GM12872 (cell line): ENCODE measurements around the gene KCNMB1.
A peak's percentile ranks its signal among the peaks of the same experiment; 100 is the strongest.

Source experiments
- CTCF ChIP-seq: IDR thresholded peaks from 3 replicates; pipeline ENCODE4 v1.5.1; 2011; ENCODE audit warnings: low read depth, mild to moderate bottlenecking, low read length, moderate library complexity; ENCODE audit not compliant: insufficient read depth

Gene KCNMB1

GRCh38 chr5:170414786-170415185, 25.6 kb upstream of the KCNMB1 start:
- TF ChIP-seq CTCF: no peak

- no peak for TF ChIP-seq CTCF
These were observed 24.7 kb upstream of the KCNMB1 start for GRCh38 chr5:170413897-170414296.

GRCh38 chr5:170411100-170411499, 21.9 kb upstream of the KCNMB1 start:
- peak; percentile 71 for TF ChIP-seq CTCF

GRCh38 chr5:170410401-170410800, 21.2 kb upstream of the KCNMB1 start:
- TF ChIP-seq CTCF: no peak

GRCh38 chr5:170408877-170409660, 19.9 kb upstream of the KCNMB1 start:
- no peak for TF ChIP-seq CTCF

GRCh38 chr5:170408226-170408625, 19.1 kb upstream of the KCNMB1 start:
- no peak for TF ChIP-seq CTCF

GRCh38 chr5:170407062-170407461, 17.9 kb upstream of the KCNMB1 start:
- TF ChIP-seq CTCF: no peak

- TF ChIP-seq CTCF: no peak
These were observed 16.6 kb upstream of the KCNMB1 start for GRCh38 chr5:170405817-170406216.
